Activated CD4-positive, alpha-beta T cell treated with anti-CD3 and anti-CD28 coated beads for 4 hours (primary cell): ENCODE measurements around the gene SGTB.

Experiments
- DNase-seq, 2 donors: peaks; one replicate each; pipeline ENCODE4 v3.0.0-alpha.2; 2020

SGTB gene, protein sequence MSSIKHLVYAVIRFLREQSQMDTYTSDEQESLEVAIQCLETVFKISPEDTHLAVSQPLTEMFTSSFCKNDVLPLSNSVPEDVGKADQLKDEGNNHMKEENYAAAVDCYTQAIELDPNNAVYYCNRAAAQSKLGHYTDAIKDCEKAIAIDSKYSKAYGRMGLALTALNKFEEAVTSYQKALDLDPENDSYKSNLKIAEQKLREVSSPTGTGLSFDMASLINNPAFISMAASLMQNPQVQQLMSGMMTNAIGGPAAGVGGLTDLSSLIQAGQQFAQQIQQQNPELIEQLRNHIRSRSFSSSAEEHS

DNA sequence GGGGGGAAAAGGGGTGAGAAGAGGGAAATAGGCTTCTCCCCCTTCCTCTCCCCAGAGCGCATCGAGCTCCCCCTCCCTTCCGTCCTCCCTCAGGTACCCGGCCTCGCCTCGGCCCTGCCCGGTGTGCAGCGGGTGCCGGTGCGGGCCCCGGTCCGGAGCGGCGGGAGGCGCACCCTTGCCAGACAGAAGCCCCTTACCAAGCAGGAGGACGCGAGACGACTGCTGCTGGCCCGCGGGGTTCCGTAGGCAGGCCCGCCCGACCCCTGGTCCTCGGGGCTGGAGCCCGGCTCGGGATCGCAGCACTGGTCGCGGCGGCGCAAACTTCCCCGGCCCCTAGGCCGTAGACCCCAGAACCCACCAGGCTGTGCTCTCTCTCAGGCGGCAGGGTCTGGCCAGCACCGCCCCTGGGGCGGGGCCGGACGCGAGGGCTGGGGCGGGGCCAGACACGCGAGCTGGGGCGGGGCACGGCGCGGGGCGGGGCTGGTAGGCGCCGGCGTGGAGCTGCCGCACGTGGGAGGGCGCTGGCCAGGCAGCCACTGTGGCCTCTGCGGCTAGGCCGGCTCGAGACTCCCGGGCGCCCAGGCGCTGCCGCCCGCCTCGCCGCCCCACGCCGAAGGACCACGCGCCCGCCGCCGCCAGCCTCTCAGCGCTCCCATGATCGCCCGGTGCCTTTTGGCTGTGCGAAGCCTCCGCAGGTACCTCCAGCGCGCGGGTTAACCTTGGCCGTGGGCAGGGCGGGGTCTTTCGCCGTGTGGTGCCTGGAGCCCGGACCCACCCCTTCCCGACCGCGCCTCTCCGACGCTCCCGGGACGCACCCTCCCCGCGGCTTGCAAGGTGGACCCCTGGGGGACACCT lies at the start of gene SGTB, which contains the start of gene NLN:
Gene SGTB (minus strand): TSS at position 390 of the 855 bp plus-strand sequence. CDS start 1,302 bp downstream, outside the sequence.
Gene NLN (plus strand): TSS at position 486 of the 855 bp plus-strand sequence. CDS start 169 bp downstream, at position 655.
- DNase-seq = peak; percentile 83

DNA sequence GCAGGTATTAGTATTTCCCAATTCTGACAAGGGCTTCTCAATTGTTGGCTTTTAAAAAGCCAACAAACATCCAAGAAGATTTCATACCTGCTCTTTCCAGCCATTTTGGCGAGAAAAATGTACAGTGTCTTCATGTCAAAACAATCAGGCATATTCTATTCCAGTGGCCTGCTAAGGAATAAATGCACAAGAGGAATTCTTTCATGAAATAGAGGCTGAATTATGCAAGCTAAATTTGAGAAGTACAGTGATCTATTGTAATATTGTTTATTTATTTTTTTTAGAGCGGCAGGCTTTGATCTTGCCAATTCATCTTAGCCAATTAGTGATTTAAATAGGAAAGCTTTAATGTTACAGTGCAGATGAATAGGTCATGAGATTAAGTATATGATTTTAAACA lies 49.4 kb upstream of the SGTB start:
- no peak for DNase-seq

DNA sequence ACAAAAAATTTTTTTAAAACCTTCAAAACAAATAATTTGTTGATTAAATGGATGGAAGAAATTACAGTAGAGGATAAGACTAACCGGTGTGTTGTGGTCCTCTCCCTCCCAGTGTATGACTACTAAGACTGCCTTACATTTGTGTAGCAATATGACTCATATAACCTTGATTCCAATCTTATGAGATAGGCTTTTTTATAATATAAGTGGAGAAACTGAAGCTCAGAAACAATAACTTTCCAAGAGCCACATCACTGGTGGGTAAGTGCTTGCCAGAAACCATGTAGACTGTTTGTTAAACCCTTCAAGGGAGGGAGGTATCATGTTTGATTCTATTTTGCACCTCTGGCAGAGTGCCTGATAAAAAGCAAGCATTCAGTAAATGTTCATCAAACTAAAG lies 47.6 kb upstream of the SGTB start:
- no peak for DNase-seq

DNA sequence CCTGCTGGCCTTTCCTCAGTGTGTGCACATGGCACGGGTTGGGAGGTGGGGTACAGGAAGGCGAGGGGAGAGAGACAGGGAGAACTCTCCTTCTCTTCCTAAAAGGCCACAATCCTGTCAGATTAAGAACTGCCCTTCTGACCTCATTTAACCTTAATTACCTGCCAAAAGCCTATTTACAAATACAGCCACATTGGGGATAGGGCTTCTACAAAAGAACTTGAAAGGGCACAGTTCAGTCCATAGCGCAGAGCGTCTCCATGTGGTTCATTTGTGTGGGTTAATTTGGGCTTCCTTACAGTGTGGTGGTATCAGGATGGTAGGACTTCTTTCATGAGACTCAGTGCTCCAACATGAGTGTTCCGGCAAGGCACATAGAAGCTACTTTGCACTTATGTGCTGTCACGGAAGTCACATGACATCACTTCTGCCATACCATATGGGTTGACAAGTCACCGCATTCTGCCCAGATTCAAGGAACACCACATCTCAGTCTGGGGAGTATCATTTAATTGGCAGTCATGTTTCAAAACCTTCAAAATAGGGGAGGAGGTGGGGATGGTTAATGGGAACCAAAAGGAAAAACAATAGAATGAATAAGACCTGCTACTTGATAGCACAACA lies 46.9 kb upstream of the SGTB start:
- DNase-seq = no peak

DNA sequence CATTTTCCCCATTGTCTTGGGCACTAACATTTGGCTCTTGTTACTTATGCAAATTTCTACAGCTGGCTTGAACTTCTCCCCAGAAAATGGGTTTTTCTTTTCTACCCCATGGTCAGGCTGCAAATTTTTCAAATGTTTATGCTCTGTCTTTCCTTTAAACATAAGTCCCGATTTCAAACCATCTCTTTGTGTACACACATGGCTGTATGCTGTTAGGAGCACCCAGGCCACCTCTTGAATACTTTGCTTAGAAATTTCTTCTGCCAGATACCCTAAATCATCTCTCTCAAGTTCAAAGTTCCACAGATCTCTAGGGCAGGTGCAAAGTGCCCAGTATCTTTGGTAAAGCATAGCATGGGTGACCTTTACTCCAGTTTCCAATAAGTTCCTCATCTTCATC lies 45.7 kb upstream of the SGTB start:
- no peak for DNase-seq

DNA sequence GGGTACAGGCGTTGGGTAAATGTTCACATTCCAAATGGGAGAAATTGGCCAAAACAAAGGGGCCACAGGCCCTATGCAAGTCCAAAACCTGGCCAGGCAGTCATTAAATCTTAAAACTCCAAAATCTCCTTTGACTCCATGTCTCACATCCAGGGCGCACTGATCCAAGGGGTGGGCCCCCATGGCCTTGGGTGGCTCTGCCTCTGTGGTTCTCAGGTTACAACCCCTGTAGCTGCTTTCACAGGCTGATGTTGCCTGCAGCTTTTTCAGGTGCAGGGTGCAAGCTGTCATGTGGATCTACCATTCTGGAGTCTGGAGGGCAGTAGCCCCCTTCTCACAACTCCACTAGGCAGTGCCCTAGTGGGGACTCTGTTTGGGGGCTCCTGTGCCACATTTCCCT lies 44.9 kb upstream of the SGTB start:
- no peak for DNase-seq

DNA sequence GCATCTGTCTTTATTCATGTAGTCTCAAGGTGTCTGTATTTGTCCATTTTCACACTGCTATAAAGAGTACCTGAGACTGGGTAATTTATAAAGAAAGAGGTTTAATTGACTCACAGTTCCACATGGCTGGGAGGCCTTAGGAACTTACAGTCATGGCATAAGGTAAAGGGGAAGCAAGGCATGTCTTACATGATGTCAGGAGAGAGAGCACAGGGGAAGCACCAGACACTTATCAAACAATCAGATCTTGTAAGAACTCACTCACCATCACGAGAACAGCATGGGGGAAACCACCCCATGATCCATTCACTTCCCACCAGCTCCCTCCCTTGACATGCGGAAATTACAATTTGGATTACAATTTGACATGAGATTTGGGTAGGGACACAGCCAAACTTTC lies 44.3 kb upstream of the SGTB start:
- no peak for DNase-seq

DNA sequence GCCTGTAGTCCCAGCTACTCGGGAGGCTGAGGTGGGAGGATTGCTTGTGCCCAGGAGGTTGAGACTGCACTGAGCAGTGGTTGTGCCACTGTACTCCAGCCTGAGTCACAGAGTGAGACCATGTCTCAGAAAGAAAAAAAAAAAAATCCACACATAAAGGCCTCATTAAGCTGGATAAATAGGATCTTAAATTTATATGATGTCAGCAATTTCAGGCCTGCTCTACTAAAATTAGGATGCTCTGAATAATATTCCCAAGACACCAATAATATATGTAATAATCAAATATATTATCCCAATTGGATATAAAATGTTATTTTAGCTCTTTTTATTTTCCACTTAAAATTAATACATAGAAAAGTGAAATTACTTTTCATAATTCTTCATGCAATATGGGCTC lies 43.7 kb upstream of the SGTB start:
- DNase-seq = no peak

DNA sequence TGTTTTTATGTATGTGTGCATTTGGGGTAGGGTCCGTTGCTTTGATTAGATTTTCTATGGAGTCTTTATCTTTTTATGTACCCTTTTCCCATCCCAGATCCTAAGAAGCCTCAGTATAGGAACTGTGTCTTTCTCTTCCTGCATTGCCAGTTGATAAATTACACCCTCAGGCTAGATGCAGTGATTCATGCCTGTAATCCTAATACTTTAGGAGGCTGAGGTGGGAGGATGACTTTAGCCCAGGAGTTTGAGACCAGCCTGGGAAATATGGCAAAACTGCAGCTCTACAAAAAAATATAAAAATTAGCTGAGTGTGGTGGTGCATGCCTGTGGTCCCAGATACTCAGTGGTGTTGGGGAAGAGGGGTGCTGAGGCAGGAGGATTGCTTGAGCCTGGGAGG lies 40.3 kb upstream of the SGTB start:
- no peak for DNase-seq

DNA sequence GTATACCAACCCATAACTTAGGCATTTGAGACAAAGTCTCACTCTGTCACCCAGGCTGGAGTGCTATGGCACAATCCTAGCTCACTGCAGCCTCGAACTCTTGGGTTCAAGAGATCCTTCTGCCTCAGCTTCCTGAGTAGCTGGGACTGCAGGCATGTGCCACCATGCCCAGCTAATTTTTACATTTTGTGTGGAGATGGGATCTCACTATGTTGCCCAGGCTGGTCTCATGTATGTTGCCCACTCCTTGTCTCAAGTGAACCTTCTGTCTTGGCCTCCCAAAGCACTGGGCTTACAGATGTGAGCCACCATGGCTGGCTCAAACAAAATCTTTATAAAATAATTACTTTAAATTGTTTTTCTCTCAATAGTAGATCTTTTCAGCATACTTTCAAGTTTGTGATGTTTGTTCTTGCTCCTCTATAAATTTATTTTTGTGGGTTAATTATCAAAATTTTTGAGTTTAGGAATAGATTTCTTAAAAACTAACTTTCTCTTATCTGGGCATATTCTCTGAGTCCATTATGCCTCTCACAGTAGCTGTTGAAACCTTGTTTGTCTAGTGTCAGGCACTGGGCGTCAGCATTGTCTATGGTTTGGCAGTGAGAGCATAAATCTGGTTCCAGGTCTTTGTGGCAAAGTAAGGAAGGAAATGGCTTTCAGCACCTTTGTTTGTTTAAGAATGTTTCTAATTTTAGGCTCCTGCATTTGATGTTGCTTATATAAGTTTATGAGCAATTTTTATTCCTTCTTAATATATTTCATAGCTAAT lies 38.8 kb upstream of the SGTB start:
- peak; percentile 46 to 54 for DNase-seq

DNA sequence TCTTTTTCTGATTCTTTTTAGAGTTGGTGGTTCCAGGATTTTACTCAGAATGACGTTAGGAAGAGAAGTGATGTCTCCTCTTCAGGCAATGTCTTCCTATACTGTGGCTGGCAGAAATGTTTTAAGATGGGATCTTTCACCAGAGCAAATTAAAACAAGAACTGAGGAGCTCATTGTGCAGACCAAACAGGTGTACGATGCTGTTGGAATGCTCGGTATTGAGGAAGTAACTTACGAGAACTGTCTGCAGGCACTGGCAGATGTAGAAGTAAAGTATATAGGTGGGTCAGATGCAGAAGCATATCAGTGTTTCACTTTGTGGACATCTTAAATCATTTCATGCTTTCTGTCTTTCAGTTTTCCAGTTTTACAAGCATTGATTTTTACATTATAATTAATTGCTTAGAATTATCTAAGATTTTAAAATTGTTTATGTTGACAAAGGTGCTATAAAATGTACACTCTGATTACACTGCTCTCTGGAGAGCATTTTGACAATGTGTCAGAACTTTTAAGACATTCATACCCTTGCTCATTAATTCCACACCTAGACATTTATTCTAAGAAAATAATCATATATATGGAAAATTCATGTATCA lies 36.7 kb upstream of the SGTB start:
- no peak for DNase-seq

DNA sequence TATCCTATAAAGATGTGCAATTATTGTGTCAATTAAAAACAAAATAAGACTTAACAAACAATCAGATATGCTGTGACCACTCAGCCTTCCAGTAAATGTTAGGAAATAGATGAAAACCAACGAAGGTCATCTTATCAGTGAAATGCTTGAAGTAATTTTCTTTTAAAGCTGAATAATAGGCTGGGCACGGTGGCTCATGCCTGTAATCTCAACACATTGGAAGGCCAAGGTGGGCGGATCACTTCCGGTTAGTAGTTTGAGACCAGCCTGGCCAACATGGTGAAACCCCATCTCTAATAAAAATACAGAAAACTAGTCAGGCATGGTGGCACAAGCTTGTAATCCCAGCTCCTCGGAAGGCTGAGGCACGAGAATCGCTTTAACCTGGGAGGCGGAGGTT lies 31.3 kb upstream of the SGTB start:
- no peak for DNase-seq

DNA sequence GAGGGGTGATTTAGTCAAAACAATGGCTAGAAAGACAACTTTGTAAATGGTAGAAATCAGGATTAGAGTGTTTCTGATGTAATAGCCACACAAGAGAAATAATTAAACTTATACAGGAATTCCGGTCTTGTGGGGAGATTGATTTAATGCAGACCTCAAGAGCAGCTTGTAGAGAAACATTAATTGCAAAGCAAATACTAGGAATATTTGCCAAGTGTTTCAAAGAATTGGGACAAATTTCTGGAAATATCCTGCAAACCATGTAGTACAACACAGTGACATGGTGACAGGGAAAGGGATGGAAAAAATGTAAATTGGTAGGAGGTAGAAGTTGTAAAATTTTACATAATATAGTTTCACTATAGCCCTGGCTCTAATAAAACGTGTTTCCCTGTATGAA lies 29.0 kb upstream of the SGTB start:
- no peak for DNase-seq

DNA sequence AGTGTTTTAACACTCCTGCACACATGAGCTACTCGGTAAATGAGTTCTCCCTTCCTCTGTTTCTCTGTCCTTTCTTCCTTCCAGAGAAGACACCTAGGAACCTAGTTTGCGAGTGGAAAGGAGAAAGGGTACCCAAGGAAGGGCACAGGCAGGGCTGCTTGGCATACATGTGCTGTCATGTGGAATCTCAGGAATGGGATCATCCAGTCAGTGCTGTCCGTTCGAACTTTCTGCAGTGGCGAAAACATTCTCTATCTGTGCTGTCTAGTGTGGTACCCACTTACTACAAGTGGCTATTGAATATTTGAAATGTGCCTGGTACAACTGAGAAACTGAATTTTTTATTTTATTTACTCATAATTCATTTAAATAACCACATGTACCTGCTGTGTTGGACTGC lies 28.0 kb upstream of the SGTB start:
- DNase-seq = no peak

DNA sequence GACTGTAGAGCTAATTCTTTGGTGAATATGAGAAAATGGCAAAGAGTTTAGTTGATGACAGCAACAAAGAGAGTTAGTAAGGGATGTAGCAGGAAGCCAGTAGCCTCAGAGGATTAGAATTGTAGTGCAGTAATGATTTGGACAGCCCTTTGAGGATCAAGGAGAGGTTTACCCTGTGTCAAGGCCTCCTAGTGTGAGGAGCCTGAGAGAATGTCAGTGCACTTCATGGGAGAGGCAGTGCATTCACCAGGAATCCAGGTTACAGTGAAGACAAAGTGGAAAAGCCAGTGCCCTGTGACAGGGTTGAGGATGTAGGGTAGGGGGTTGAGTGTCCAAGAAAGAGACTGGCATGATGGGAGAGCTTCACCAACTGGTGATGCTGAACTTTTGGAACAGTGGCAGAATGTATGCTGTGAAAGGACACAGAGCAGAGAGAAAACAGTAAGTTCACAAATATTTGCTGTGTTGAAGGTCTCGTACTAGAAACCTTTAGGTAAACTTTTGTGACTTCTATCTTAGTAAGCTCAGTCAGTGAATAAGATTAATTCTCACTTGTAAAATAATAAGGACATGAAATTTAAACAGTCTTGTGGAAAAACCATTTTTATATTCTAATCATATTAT lies 27.4 kb upstream of the SGTB start:
- DNase-seq = no peak

DNA sequence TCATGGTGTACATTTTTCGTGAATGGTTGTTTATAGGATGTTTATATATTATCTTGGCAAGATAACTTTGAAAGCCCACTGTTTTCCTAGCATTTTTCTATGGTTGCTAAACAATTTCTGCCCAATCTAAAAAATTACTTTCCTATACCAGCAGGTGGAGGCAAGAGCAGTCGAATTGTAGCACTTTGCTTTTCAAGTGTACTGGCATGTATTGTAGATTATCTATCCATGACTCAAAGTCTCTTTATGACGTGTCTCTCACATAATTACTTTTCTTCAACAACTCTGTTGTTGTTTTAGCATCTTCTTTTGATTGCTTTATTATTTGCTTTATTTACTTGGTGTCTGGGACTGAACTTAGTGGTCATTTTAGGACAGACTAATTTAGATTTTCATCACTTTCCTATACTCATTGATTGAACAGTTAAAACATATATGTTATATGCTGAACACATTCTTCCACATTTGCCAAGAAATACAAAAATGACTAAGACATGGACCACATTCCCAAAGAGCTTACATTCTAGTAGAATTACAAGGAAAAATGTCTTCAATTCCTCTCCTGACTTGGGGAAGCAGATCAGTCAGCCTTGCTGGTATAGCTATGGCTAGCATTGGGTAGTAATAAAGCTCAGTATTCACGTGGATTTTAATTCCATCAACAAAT lies 20.8 kb upstream of the SGTB start:
- peak in 1 of 2 donors; percentile 30 for DNase-seq

DNA sequence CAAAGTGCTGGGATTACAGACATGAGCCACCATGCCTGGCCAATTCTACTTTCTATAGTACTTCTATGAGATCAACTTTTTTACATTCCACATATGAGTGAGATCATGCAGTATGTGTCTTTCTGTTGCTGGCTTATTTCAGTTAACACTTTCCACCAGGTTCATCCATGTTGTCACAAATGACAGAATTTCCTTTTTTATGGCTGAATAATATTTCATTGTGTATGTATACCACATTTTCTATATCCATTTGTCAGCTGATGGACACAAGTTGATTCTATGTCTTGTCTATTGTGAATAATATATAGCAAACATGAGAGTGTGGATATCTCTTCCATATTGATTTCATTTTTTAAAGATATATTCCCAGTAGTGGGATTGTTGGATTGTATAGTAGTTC lies 17.3 kb upstream of the SGTB start:
- DNase-seq = no peak

DNA sequence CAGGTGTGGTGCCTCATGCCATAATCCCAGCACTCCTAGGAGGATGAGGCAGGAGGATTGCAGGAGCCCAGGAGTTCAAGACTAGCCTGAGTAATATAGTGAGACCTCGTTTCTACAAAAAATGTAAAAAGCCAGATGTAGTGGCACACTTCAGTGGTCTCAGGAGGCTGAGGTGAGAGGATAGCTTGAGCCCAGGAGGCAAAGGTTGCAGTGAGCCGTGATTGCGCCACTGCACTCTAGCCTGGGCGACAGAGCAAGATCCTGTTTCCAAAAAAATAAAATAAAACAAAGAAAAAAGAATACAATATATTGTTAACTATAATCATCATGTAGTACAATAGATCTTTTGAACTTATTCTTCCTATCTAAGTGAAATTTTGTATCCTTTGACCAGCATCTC lies 16.4 kb upstream of the SGTB start:
- no peak for DNase-seq

DNA sequence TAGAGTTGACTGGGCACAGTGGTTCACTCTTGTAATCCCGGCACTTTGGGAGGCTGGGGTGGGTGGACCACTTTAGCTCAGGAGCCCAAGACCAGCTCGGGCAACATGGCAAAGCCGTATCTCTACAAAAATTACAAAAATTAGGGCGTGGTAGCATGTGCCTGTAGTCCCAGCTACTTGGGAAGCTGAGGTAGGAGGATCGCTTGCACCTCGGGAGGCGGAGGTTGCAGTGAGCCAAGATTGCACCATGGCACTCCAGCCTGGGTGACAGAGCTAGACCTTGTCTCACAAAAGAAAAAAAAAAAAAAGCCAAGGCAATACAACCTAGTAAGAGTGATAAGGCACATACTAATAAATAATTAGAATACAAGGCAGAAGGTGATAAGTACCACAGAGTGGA lies 15.9 kb upstream of the SGTB start:
- DNase-seq = no peak

DNA sequence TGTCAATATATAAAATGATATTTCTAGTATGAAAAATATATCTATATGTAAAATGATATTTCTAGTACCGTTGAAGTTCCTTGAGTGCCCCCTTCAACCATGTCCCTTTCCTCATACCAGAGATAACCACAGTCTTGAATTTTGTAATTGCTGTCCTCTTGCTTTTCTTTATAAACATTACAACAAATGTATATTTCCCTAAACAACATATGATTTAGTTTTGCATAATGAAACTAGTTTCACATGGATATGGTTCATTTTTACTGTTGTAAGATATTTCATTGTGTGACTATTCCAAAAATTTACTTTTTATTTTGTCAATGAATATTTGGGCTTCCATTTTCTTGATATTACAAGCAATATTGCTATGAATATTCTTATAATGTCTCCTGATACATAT lies 14.1 kb upstream of the SGTB start:
- no peak for DNase-seq

DNA sequence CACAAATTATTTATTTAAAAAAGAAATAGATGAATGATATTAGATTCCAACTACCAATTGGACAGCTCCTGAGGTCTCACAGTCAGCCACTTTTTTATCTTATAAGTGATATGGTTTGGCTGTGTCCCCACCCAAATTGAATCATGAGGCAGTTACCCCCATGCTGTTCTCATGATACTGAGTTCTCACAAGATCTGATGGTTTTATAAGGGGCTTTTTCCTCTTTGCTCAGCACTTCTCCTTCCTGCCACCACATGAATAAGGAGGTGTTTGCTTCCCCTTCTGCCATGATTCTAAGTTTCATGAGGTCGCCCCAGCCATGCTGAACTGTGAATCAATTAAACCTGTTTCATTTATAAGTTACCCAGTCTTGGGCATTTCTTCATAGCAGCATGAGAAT lies 13.0 kb upstream of the SGTB start:
- DNase-seq = no peak
